Activated T-cell treated with anti-CD3 and anti-CD28 coated beads for 4 hours (primary cell): Measurements from ENCODE around the gene HMGA1.
"Not testable (repeated sequence)": the region's sequence is repeated elsewhere in the genome, so short reads cannot be mapped to it uniquely, and the experiment has no call there.

Experiments used
- DNase-seq: peaks from one replicate; pipeline ENCODE4 v3.0.0-alpha.2; 2020

Gene HMGA1

GRCh38 chr6:34269132-34269531 is 32.5 kb downstream of the HMGA1 start:
- not testable (repeated sequence) for DNase-seq

DNA sequence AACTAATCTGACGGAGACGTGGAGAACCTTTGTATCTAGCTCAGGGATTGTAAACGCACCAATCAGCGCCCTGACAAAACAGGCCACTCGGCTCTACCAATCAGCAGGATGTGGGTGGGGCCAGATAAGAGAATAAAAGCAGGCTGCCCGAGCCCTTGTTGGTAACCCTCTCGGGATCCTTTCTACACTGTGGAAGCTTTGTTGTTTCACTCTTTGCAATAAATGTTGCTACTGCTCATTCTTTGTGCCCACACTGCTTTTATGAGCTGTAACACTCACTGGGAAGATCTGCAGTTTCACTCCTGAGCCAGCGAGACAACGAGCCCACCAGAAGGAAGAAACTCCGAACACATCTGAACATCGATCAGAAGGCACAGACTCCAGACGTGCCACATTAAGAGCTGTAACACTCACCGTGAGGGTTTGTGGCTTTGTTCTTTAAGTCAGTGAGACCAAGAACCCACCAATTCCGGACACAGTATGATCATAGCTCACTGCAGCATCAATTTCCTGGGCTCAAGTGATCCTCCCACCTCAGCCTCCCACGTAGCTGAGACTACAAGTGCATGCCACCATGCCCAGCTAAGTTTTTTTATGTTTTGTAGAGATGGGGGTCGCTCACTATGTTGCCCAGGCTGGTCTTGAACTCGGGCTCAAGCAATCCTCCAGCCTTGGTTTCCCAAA is 33.1 kb downstream of the HMGA1 start:
- not testable (repeated sequence) for DNase-seq

DNA sequence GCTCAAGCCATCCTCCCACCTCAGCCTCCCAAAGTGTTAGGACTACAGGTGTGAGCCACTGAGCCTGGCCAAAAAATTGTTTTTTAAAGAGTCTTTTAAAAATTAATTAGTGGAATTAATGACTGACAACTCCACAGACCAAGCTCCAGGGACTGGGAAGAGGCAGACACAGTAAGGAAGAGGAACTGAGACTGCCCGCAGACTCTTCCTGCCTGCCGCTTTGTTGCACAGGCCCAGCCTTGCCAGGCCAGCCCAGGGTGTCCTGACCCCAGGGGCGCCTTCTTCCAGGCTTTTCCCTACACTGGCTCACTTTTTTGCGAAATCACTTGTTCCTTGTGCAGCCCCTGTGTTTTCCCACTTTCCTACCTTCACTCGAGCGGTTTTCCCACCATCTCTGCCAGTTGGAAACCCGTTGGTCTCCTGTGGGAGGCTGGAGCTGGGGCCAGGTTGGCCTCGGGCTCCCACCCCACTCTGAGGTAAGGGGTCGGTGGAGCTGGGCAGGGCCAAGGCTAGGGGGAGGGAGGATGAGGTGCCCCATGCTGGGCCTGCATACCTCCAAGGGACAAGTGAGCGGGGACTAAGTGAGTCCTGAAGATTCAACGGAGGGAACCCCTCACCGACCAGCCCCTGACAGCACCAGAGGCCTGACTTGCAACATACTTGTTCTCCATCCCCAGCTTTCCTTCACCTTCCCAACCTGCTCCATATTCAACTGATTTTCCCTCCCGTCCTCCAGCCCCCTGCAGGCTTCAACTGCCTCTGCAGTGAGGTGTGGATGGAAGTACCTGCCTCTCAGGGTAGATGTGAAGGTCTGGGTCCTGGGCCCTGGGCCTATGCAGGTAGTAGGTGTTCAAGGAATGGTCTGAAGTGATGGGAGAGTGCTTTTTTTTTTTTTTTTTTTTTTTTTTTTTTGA is 35.6 kb downstream of the HMGA1 start:
- DNase-seq: no peak

DNA sequence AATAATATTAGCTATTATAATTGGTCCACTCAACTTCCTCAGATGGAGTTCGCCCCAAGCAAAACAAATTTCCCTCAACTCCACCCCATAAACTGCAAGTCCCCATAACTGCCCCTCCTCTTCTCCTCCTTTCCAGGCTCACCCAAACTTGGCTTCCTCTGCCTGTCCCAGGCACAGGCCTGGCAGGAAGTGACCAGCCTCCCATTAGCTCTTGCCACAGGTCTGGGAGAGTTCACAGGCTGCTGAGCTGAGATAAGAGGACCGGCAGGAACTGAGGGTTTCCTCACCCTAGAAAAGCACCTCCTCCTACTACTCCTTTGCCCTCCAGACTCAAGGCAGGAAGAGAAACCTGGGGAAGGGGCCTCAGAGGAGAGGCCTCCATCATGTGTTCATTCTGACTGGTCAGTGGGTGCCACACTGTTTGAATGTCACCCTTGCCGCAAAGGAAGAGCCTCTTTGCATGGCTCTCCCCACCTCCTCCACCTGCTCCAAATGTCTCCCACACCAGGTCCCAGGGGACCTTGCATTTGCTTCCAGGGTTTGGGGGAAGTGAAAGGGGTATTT is 36.7 kb downstream of the HMGA1 start:
- no peak for DNase-seq

GRCh38 chr6:34274129-34274528 is 37.5 kb downstream of the HMGA1 start:
- no peak for DNase-seq

DNA sequence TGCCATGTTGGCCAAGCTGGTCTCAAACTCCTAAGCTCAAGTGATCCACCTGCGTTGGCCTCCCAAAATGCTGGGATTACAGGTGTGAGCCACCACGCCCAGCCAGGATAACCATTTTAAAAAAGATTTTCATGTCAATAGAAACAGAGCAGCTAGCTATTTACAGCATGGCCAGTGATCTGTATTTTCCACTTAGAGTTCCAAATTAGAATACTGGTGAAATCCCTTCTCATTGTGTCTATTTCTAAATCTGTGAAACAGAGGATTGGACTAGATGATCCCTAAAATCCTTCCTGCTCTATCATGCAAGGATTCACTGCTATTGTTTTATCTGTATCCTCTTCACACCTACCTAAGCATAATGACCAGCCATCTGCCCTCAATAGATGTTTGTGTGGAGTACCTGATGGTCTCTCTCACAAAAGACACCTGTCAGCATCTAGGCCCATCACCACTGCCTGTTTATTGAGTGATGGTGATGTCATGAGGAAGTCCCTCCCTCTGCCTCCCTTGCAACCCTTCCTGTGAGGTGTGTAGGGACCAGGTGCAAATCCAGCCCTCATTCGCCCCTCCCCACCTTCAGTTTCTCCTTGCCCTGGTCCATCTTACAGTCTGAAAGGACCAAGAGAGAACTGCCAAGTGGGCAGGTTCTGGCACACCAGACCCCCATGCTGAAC is 38.6 kb downstream of the HMGA1 start:
- DNase-seq: no peak

DNA sequence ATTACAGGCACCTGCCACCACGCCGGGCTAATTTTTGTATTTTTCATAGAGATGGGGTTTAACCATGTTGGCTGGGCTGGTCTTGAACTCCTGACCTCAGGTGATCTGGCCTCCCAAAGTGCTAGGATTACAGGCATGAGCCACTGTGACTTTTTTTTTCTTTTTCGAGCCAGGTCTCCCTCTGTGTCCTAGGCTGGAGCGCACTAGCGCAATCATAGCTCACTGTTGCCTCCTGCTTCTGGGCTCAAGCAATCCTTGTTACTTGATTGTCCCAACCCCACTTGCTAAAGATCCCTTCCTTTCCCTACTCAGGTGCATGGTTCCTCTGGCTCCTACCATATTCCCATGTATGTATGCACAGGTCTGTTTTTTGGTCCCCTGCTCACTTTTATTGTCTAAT is 39.5 kb downstream of the HMGA1 start:
- DNase-seq: no peak

GRCh38 chr6:34276881-34277762 is 40.4 kb downstream of the HMGA1 start:
- no peak for DNase-seq

DNA sequence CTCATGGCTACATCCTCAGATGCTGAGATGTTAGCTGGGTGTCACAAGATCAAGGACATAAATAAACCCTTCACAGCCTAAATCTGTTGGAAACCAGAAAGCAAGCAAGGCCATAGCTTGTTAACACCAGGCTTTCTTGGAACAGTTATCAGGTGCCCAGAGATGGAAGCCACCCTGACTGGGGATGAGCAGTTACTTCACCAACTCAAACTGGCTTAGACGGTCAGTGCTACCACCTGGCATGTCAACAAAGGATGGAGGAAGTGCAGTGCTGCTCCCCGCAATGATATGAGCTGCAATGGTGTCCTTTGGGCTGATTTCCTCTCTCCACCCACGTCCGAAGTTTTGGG is 41.1 kb downstream of the HMGA1 start:
- DNase-seq: no peak

DNA sequence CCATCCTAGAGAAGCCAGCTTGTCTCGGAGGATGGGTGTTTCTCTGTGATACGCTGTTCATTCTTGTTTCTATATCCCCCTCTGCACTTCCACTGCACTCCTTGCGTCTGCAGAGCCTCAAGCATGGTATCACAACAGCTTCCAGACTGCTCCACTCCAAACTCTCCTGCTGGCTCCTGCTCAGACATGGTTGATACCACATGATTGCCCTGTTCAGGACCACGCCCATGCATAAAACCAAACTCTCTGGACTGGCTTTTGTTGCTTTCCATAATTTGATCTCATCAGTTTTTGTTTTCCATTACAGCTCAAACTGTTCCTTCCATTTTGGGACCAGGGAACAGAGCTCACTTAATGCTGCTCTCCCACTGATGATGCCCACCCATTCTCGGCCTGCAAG is 42.2 kb downstream of the HMGA1 start:
- DNase-seq: no peak

DNA sequence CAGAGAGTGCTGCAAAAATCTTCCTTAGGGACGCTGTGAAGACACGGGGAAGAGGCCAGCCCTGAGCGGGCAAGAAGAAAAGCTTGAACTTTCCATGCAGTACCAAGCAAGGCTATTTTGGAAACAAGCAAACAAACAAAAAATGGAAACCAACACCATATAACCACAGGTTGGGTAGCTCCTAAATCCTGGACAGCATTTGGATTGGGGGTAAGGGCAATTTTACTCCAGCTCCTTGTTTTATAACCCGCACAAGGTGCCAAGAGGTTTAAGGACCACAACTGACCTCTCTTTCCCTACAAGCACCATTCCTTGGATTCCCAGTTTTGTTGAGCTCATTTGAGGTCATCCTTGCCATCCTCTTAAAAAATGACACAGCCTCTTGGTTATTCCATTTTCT is 43.5 kb downstream of the HMGA1 start:
- no peak for DNase-seq

- DNase-seq: no peak
These were observed 45.1 kb downstream of the HMGA1 start for GRCh38 chr6:34281702-34282334.

DNA sequence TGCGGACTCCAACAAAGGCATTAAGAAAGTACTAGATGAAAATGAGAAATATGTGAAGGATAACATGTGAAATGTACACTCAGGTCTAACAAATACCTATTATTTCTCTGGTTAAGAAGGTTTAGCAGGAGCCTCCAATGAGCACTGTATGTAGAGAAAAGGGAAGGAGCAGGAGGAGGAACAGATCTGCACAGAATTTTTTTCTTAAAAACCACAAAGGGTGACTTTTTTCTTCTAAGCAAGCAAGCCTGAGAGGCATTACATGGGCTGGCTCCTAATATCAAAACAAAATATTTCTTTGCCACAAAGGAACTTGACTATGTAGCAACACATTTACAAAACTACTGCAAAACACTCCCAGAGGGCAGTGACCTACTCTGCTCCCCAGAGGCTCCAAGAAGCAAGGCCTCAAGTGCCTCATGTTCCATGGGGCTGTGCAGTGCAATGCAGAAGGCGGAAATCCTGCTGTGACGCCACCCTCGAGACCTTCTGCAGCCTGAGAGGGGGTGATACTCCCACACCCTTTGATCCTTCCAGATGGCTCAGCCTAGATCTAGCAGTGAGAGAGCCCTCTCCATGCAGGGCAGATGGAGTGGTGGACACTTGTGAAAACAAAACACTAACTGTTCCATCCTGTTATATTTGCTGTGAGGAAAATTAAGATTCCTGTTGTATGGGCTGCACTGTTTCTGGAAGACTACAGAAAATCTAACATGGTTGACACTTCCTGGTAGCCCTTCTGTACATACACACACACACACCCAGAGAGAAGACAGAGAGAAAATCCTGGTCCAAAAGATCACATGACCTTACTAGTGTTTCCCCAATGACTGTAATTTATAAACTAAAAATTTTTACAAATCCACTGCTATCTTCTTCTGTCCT is 48.1 kb downstream of the HMGA1 start:
- DNase-seq: no peak

DNA sequence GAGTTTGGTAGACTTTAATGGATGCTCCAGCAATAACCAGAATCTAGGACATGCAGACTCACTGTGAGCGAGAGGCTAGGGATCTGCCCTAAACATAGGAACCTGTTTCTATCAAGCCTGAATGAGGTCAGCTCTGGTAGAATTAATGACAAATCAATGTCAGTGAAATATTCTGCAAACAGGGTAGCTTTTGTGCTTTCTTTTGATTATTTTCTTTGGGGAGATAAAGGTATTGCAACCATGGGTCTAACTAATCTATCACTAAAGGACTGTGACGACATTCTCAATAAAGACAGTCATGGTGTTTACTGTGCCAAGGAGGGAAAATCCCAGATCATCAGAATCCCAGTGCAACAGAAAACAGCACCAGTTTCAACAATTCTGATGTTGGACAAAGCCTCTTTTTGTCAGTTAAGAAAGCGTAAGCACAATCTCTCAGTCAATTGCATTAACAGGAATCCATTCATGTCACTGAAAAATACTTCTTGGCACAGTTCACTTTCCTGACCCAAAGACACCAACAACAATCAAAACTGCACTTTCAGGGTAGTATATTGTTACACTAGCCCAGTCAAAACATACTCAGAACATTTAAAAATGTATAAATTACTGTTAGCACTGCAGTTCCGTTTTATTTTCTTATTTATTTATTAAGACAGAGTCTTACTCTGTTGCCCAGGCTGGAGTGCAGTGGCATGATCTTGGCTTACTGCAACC is 48.9 kb downstream of the HMGA1 start:
- no peak for DNase-seq

- DNase-seq: no peak
These were observed 51.9 kb downstream of the HMGA1 start for GRCh38 chr6:34288581-34288980.

GRCh38 chr6:34289137-34289536 is 52.5 kb downstream of the HMGA1 start:
- no peak for DNase-seq

- no peak for DNase-seq
These were observed 56.3 kb downstream of the HMGA1 start for GRCh38 chr6:34292954-34293353.

DNA sequence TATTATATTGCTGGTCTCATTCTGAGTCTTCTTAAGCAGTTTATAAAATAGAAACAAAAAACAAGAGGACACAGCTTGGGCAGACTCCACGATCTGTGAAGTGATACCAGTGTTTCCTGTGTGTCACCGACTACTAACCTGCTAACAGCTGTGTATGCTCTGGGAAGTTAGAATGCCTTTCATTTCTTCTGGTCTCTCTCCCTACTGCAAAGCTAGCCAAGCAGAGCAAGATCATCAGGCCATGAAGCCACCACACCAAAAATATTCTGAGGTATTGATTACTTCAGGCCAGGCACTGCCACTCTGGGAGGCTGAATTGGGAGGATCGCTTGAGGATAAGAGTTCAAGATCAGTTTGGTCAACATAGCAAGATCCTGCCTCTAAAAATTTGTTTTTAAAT is 59.0 kb downstream of the HMGA1 start:
- DNase-seq: no peak
